HCT116 (cell line): Measurements from ENCODE around the gene NFATC1. TPM values are rescaled to one million over a fixed set of nuclear protein-coding genes. Genes with fewer than 3 reads are reported as not detected.

ENCODE experiments used
- ATAC-seq: fragments of 200-7000 bp; cut with Tn5 transposase; 2 replicates; pipeline ENCODE4 v1.9.1; 2020; ENCODE audit warnings: mild to moderate bottlenecking, moderate library complexity
- BruUV-seq: library from RNA; stranded (reverse); fragments of 400-500 nt; replicated peaks from 2 replicates; lab custom pipeline; 2021; lab: Mats Ljungman, UMichigan
- CTCF ChIA-PET: fragments of 300-600 bp; sonication (Branson Sonifier 250); formaldehyde crosslinking; loops from one replicate; lab custom pipeline; 2021; ENCODE audit warnings: antibody characterized with exemption; lab: Charles Lee
- POLR2A ChIA-PET: fragments of 300-600, 350-600 bp; sonication (Branson Sonifier 250); formaldehyde crosslinking; loops from one replicate; lab custom pipeline; 2021; ENCODE audit warnings: antibody characterized with exemption; lab: Charles Lee
- RAD21 ChIA-PET, 2 experiments: fragments of 300-600 bp; sonication (Branson Sonifier 250); formaldehyde crosslinking; loops; one replicate each; lab custom pipeline; 2023; ENCODE audit warnings: low total read pairs in 2 of 2; ENCODE audit not compliant: uncharacterized antibody in 2 of 2, unreplicated experiment in 2 of 2, low non-redundant PET in 1 of 2; lab: Charles Lee
- DNase-seq: peaks from one replicate; pipeline ENCODE4 v3.0.0-alpha.2; 2010; ENCODE audit warnings: low read depth, low spot score
- H2AFZ ChIP-seq: fragments of 200-600 bp; shearing (Covaris generic), sonication (generic); 2 replicates; pipeline ENCODE4 v1.6.1; 2017; ENCODE audit warnings: low read depth, mixed run types, mixed read lengths, antibody characterized with exemption, low read length; ENCODE audit not compliant: poor library complexity, severe bottlenecking
- H3K27ac ChIP-seq: 2 replicates; pipeline ENCODE4 v1.5.1; 2012; ENCODE audit warnings: low read depth, low read length
- H3K27me3 ChIP-seq: fragments of 200-600 bp; sonication (generic); 2 replicates; pipeline ENCODE4 v1.6.1; 2016; ENCODE audit warnings: mixed run types, low read length, mixed read lengths; ENCODE audit not compliant: insufficient read depth
- H3K36me3 ChIP-seq, 2 experiments: fragments of 200-500 bp in 1 of 2; fragments of 200-600 bp in 1 of 2; sonication (Bioruptor generic) in 1 of 2; sonication (generic) in 1 of 2; 2 replicates each; pipeline versions ENCODE4 v1.5.1 to v1.6.1; 2014 to 2016; ENCODE audit warnings: low read length in 2 of 2, inconsistent platforms in 1 of 2, mixed read lengths in 1 of 2, mixed run types in 1 of 2; ENCODE audit not compliant: insufficient read depth in 2 of 2, control insufficient read depth in 1 of 2
- H3K4me1 ChIP-seq, 2 experiments: fragments of 200-600 bp in 1 of 2; sonication (generic) in 1 of 2; 2 replicates each; pipeline versions ENCODE4 v1.5.1 to v1.6.1; 2012 to 2017; ENCODE audit warnings: low read length in 2 of 2, inconsistent platforms in 1 of 2, mild to moderate bottlenecking in 1 of 2, mixed read lengths in 1 of 2, mixed run types in 1 of 2, moderate library complexity in 1 of 2; ENCODE audit not compliant: insufficient read depth in 2 of 2, control insufficient read depth in 1 of 2
- H3K4me2 ChIP-seq: fragments of 200-600 bp; sonication (generic); 2 replicates; pipeline ENCODE4 v1.6.1; 2017; ENCODE audit warnings: mixed run types, low read length, mixed read lengths
- H3K4me3 ChIP-seq, 2 experiments: fragments of 200-600 bp in 1 of 2; sonication (generic) in 1 of 2; replicated peaks in 1 of 2; 2 replicates each; pipeline ENCODE4 v1.5.1; 2011 to 2016; ENCODE audit warnings: low read length in 2 of 2, control low read depth in 1 of 2, low read depth in 1 of 2, mild to moderate bottlenecking in 1 of 2, mixed read lengths in 1 of 2, mixed run types in 1 of 2
- H3K79me2 ChIP-seq: fragments of 200-600 bp; sonication (generic); 2 replicates; pipeline ENCODE4 v1.6.1; 2017; ENCODE audit warnings: mild to moderate bottlenecking, mixed run types, low read length, moderate library complexity, mixed read lengths; ENCODE audit not compliant: insufficient read depth
- H3K9ac ChIP-seq: fragments of 200-600 bp; sonication (generic); 2 replicates; pipeline ENCODE4 v1.6.1; 2016; ENCODE audit warnings: low read length, mixed read lengths
- H3K9me2 ChIP-seq: fragments of 200-600 bp; sonication (generic), shearing (Covaris generic); 2 replicates; pipeline ENCODE4 v1.6.1; 2017; ENCODE audit warnings: mixed run types, mild to moderate bottlenecking, moderate library complexity; ENCODE audit not compliant: insufficient read depth
- H3K9me3 ChIP-seq, 2 experiments: fragments of 200-500 bp in 1 of 2; fragments of 200-600 bp in 1 of 2; sonication (Bioruptor generic) in 1 of 2; sonication (generic) in 1 of 2; 2 replicates each; pipeline ENCODE4 v1.6.1; 2014 to 2017; ENCODE audit warnings: low read length in 2 of 2, mixed read lengths in 2 of 2, inconsistent platforms in 1 of 2, low read depth in 1 of 2, mild to moderate bottlenecking in 1 of 2, mixed run types in 1 of 2, moderate library complexity in 1 of 2; ENCODE audit not compliant: control insufficient read depth in 1 of 2, insufficient read depth in 1 of 2
- H4K20me1 ChIP-seq: fragments of 200-600 bp; sonication (generic), shearing (Covaris generic); 2 replicates; pipeline ENCODE4 v1.6.1; 2017; ENCODE audit warnings: mixed run types, mild to moderate bottlenecking, moderate library complexity; ENCODE audit not compliant: insufficient read depth
- ATF3 ChIP-seq: IDR thresholded peaks from 2 replicates; pipeline ENCODE4 v1.6.1; 2012
- CEBPB ChIP-seq: IDR thresholded peaks from 2 replicates; pipeline ENCODE4 v1.6.1; 2012; ENCODE audit warnings: low read depth
- ELF1 ChIP-seq: IDR thresholded peaks from 2 replicates; pipeline ENCODE4 v1.6.1; 2012; ENCODE audit warnings: low read depth, borderline replicate concordance
- EZH2phosphoT487 ChIP-seq: fragments of 200-600 bp; IDR thresholded peaks from 2 replicates; pipeline ENCODE4 v1.6.1; 2018; ENCODE audit warnings: antibody characterized with exemption, borderline replicate concordance
- JUND ChIP-seq: IDR thresholded peaks from 2 replicates; pipeline ENCODE4 v1.6.1; 2012
- POLR2AphosphoS5 ChIP-seq: IDR thresholded peaks from 2 replicates; pipeline ENCODE4 v1.6.1; 2011; ENCODE audit warnings: mild to moderate bottlenecking, low read depth, low read length, moderate library complexity
- SRF ChIP-seq: IDR thresholded peaks from 2 replicates; pipeline ENCODE4 v1.6.1; 2012; ENCODE audit warnings: low read depth
- ZBTB33 ChIP-seq: IDR thresholded peaks from 2 replicates; pipeline ENCODE4 v1.6.1; 2011; ENCODE audit warnings: mild to moderate bottlenecking, low read length, moderate library complexity; ENCODE audit not compliant: insufficient replicate concordance; ENCODE audit errors: extremely low read depth
- ZFX ChIP-seq: fragments of 450-650 bp; IDR thresholded peaks from 2 replicates; pipeline ENCODE4 v1.6.1; 2017
- intact Hi-C: fragments of 100-400 bp; cut with micrococcal nuclease; formaldehyde crosslinking; loops from 2 replicates; pipeline ENCODE4 v1.10.0; 2022
- total RNA-seq: library from RNA; stranded (reverse); gene quantifications from one replicate; pipeline ENCODE4 v1.2.1, GENCODE V29; 2021; ENCODE audit not compliant: unreplicated experiment

Gene NFATC1
- total RNA-seq, 1 experiment from 2014 or later = 20.8 TPM

- TF ChIP-seq ZBTB33 (no peak), ZFX (no peak), ATF3 (no peak), ELF1 (no peak), EZH2phosphoT487 (no peak), POLR2AphosphoS5 (no peak), JUND (no peak), CEBPB (no peak), SRF (no peak)
These were observed 63.4 kb downstream of the NFATC1 start (continued) for GRCh38 chr18:79458917-79459803.

GRCh38 chr18:79459946-79460480 lies 64.3 kb downstream of the NFATC1 start:
- BruUV-seq = no TSS peak
- RAD21 ChIA-PET = no interaction called here
- Histone ChIP-seq H3K4me3 (no peak overlapping the region), H2AFZ (no peak overlapping the region), H3K79me2 (no peaks in the 10 kb centered on the region), H3K27me3 (no peaks in the 10 kb centered on the region), H3K4me1 (peaks cover 12 to 28% of the 10 kb centered on the region in 2 experiments), H3K9me3 (no peaks in the 10 kb centered on the region), H3K27ac (no peak overlapping the region), H3K36me3 (no peaks in the 10 kb centered on the region; a peak in 1 of 4 replicates), H4K20me1 (no peaks in the 10 kb centered on the region), H3K9ac (0 out of 2 replicates have a peak overlapping the region, but pooled peaks have one; percentile 11), H3K4me2 (no peak overlapping the region), H3K9me2 (no peaks in the 10 kb centered on the region)
- ATAC-seq = no peak
- POLR2A ChIA-PET = no interaction called here
- CTCF ChIA-PET = no interaction called here
- no peak for TF ChIP-seq ZFX
- intact Hi-C loops = no loop called here
- DNase-seq = no peak
